Thyroid gland (tissue), 4 donors: ENCODE results near the gene CYP51A1. TPM values are rescaled to one million over a fixed set of nuclear protein-coding genes. Genes with fewer than 3 reads are reported as not detected.
"Not testable (repeated sequence)": the region's sequence is repeated elsewhere in the genome, so short reads cannot be mapped to it uniquely, and the experiment has no call there.

Source experiments
- DNase-seq, 2 donors: peaks; one replicate each; pipeline ENCODE4 v3.0.0-alpha.2; 2019
- H3K27ac ChIP-seq, 3 donors: fragments of 200-600 bp; sonication (generic); 1 replicate in 2 of 3; 2 replicates in 1 of 3; pipeline ENCODE4 v1.5.1; 2016 to 2019; ENCODE audit warnings: mild to moderate bottlenecking in 1 of 3, moderate library complexity in 1 of 3
- H3K27me3 ChIP-seq: fragments of 200-600 bp; sonication (generic); one replicate; pipeline ENCODE4 v1.5.1; 2019
- H3K36me3 ChIP-seq, 2 donors: fragments of 200-600 bp; sonication (generic); one replicate each; pipeline ENCODE4 v1.5.1; 2016 to 2019
- H3K4me1 ChIP-seq, 2 donors: fragments of 200-600 bp; sonication (generic); one replicate each; pipeline ENCODE4 v1.5.1; 2017 to 2019
- H3K4me3 ChIP-seq, 3 donors: fragments of 200-600 bp; sonication (generic); replicated peaks in 1 of 3; 1 replicate in 2 of 3; 2 replicates in 1 of 3; pipeline ENCODE4 v1.5.1; 2016; ENCODE audit warnings: mild to moderate bottlenecking in 1 of 3
- H3K9me3 ChIP-seq: fragments of 200-600 bp; sonication (generic); one replicate; pipeline ENCODE4 v1.5.1; 2017
- POLR2A ChIP-seq, 2 donors: fragments of 450-650 bp; IDR thresholded peaks; one replicate each; pipeline ENCODE4 v1.6.1; 2017; ENCODE audit warnings: antibody characterized with exemption in 2 of 2, mild to moderate bottlenecking in 2 of 2, moderate library complexity in 1 of 2
- WGBS, 2 donors: methylation state at CpG; one replicate each; pipeline ENCODE4 v1.1.5; 2017; 5-methylcytosine and 5-hydroxymethylcytosine counted together
- intact Hi-C: fragments of 100-400 bp; cut with DNase I; formaldehyde crosslinking; loops from one replicate; pipeline ENCODE4 v1.15.1; 2023
- total RNA-seq, 4 donors: library from RNA; depleted of rRNA; stranded (reverse); fragments of >200 nt; gene quantifications; one replicate each; pipeline ENCODE4 v1.2.3, GENCODE V29; 2016
- TF ChIP-seq, protein P1 (sequence below), 6 experiments: fragments of 200-600 bp in 3 of 6; fragments of 450-650 bp in 3 of 6; sonication (generic) in 3 of 6; IDR thresholded peaks; one replicate each; pipeline ENCODE4 v1.5.1; 2016 to 2019; ENCODE audit warnings: antibody characterized with exemption in 6 of 6, mild to moderate bottlenecking in 2 of 6, inconsistent platforms in 1 of 6, moderate library complexity in 1 of 6

Gene CYP51A1
- total RNA-seq, 4 donors from 2014 or later = 46.9 to 89.1 (median 66.5) TPM

GRCh38 chr7:92119213-92119759 lies 15.0 kb downstream of the CYP51A1 start:
- peaks cover 9 to 17% of the 10 kb centered on the region in 2 donors for H3K36me3 ChIP-seq
- no peaks in the 10 kb centered on the region for H3K4me1 ChIP-seq
- DNase-seq = no peak
- H3K27ac ChIP-seq = no peak overlapping the region
- WGBS, 2 donors = 93 to 96% methylated on average over 1 of the region's 1 CpG
- H3K27me3 ChIP-seq = no peaks in the 10 kb centered on the region
- intact Hi-C loops = no loop called here
- H3K9me3 ChIP-seq = no peaks in the 10 kb centered on the region
- TF ChIP-seq, protein P1, sequence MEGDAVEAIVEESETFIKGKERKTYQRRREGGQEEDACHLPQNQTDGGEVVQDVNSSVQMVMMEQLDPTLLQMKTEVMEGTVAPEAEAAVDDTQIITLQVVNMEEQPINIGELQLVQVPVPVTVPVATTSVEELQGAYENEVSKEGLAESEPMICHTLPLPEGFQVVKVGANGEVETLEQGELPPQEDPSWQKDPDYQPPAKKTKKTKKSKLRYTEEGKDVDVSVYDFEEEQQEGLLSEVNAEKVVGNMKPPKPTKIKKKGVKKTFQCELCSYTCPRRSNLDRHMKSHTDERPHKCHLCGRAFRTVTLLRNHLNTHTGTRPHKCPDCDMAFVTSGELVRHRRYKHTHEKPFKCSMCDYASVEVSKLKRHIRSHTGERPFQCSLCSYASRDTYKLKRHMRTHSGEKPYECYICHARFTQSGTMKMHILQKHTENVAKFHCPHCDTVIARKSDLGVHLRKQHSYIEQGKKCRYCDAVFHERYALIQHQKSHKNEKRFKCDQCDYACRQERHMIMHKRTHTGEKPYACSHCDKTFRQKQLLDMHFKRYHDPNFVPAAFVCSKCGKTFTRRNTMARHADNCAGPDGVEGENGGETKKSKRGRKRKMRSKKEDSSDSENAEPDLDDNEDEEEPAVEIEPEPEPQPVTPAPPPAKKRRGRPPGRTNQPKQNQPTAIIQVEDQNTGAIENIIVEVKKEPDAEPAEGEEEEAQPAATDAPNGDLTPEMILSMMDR (IDR thresholded peaks at IDR 0.05) = no peak
- no peak for TF ChIP-seq POLR2A (IDR thresholded peaks at IDR 0.05)
- H3K4me3 ChIP-seq = no peak overlapping the region

- 93 to 97% methylated on average over 3 of the region's 3 CpGs for WGBS, 2 donors
- Histone ChIP-seq H3K36me3 (peaks cover 5% of the 10 kb centered on the region in 2 donors), H3K27me3 (no peaks in the 10 kb centered on the region), H3K4me3 (no peak overlapping the region), H3K9me3 (no peaks in the 10 kb centered on the region), H3K4me1 (no peaks in the 10 kb centered on the region), H3K27ac (no peak overlapping the region)
- DNase-seq = no peak
- no peak for TF ChIP-seq POLR2A (IDR thresholded peaks at IDR 0.05)
- TF ChIP-seq, protein P1 (IDR thresholded peaks at IDR 0.05) = no peak
- intact Hi-C loops = no loop called here
These were observed 17.3 kb downstream of the CYP51A1 start for GRCh38 chr7:92116949-92117348.

- H3K27me3 ChIP-seq = no peaks in the 10 kb centered on the region
- no peaks in the 10 kb centered on the region for H3K4me1 ChIP-seq
- intact Hi-C loops = no loop called here
- H3K9me3 ChIP-seq = no peaks in the 10 kb centered on the region
- 95% methylated on average over 5 of the region's 5 CpGs for WGBS, 2 donors
- TF ChIP-seq POLR2A (IDR thresholded peaks at IDR 0.05) = no peak
- no peak for DNase-seq
- no peak overlapping the region for H3K4me3 ChIP-seq
- peaks cover 0 to 3% of the 10 kb centered on the region in 2 donors for H3K36me3 ChIP-seq
- no peak overlapping the region for H3K27ac ChIP-seq
These were observed 18.5 kb downstream of the CYP51A1 start for GRCh38 chr7:92115821-92116220.

- Histone ChIP-seq H3K4me1 (no peaks in the 10 kb centered on the region), H3K36me3 (peaks cover 0 to 21% of the 10 kb centered on the region in 2 donors), H3K27me3 (no peaks in the 10 kb centered on the region), H3K27ac (no peak overlapping the region), H3K4me3 (no peak overlapping the region), H3K9me3 (no peaks in the 10 kb centered on the region)
- intact Hi-C loops = no loop called here
- TF ChIP-seq, protein P1 (IDR thresholded peaks at IDR 0.05) = no peak
- no peak for TF ChIP-seq POLR2A (IDR thresholded peaks at IDR 0.05)
- DNase-seq = no peak
- 94 to 99% methylated on average over 2 of the region's 2 CpGs for WGBS, 2 donors
These were observed 23.4 kb downstream of the CYP51A1 start for GRCh38 chr7:92110857-92111256.

DNA sequence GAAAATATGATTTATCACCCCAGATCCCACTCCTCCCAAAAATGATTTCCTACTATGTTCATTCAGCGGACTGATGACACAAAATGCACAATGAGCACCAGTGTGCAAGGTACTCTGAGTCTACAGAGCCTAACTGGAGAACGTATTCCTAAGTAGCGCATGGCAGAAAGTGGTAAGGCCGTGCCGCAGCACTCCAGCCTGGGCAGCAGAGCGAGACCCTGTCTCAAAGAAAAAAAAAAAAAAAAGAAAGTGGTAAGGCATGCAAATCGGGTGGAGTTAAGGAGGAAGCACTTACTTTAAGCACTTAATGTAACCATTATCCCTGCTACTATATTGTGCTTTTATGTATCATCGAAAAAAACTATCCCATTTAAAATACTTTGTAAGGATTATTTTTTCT lies 25.5 kb downstream of the CYP51A1 start:
- Histone ChIP-seq H3K4me3 (no peak overlapping the region), H3K36me3 (peaks cover 0 to 22% of the 10 kb centered on the region in 2 donors), H3K27me3 (no peaks in the 10 kb centered on the region), H3K27ac (no peak overlapping the region), H3K9me3 (no peaks in the 10 kb centered on the region), H3K4me1 (no peaks in the 10 kb centered on the region)
- 93 to 94% methylated on average over 8 of the region's 8 CpGs for WGBS, 2 donors
- no peak for DNase-seq
- intact Hi-C loops = no loop called here
- TF ChIP-seq POLR2A (IDR thresholded peaks at IDR 0.05) = no peak
- TF ChIP-seq, protein P1 (IDR thresholded peaks at IDR 0.05) = no peak

DNA sequence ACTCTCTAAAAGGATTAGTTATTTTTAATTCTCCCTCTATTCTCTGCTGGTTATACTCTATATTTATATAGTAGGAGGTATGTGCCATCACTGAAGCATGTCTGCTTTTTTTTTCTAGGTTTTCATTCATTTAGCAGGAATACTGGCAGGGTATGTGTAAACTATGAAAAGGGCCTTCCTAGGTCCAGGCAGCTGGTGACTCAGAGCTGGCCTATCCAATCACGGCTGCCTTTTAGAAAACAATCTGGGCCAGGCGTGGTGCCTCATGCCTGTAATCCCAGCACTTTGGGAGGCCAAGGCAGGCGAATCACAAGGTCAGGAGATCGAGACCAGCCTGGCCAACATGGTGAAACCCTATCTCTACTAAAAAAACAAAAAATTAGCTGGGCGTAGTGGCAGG lies 31.4 kb downstream of the CYP51A1 start:
- 97 to 98% methylated on average over 5 of the region's 5 CpGs for WGBS, 2 donors
- H3K4me3 ChIP-seq, H3K9me3 ChIP-seq, H3K27me3 ChIP-seq, intact Hi-C loops, DNase-seq, H3K4me1 ChIP-seq, H3K27ac ChIP-seq: not testable (repeated sequence)
- peaks cover 33 to 51% of the 10 kb centered on the region in 2 donors for H3K36me3 ChIP-seq
